ENCODE results near the gene WDR83.

The WDR83 gene

GRCh38 chr19:12646551-12646950 is 20.1 kb upstream of the WDR83 start:
- H3K9ac ChIP-seq: no peak overlapping the region
- H3K4me2 ChIP-seq (ENCODE audit: low read length): no peak overlapping the region
- no peaks in the 10 kb centered on the region for H3K36me3 ChIP-seq (ENCODE audit: control insufficient read depth, insufficient read depth, low read length)
- H3K4me1 ChIP-seq: peaks cover 6% of the 10 kb centered on the region
- H3K4me3 ChIP-seq (ENCODE audit: low read depth, low read length): no peak overlapping the region
- no peak for TF ChIP-seq CTCF (IDR thresholded peaks at IDR 0.05)
- no peak overlapping the region for H3K27ac ChIP-seq
- no peaks in the 10 kb centered on the region for H3K27me3 ChIP-seq (ENCODE audit: control insufficient read depth, insufficient read depth, low read length)
- H3K79me2 ChIP-seq: no peaks in the 10 kb centered on the region
- no peak overlapping the region for H2AFZ ChIP-seq
- H3K9me3 ChIP-seq (ENCODE audit: control insufficient read depth, low read length): no peaks in the 10 kb centered on the region

- H3K4me3 ChIP-seq (ENCODE audit: low read depth, low read length): peak overlapping the region; percentile 8
- H3K27me3 ChIP-seq (ENCODE audit: control insufficient read depth, insufficient read depth, low read length): no peaks in the 10 kb centered on the region
- no peak overlapping the region for H3K9ac ChIP-seq
- no peaks in the 10 kb centered on the region for H3K79me2 ChIP-seq
- no peaks in the 10 kb centered on the region for H3K36me3 ChIP-seq (ENCODE audit: control insufficient read depth, insufficient read depth, low read length)
- peaks cover 6% of the 10 kb centered on the region for H3K4me1 ChIP-seq
- H3K4me2 ChIP-seq (ENCODE audit: low read length): no peak overlapping the region
- peak overlapping the region; percentile 82 for H2AFZ ChIP-seq
- H3K9me3 ChIP-seq (ENCODE audit: control insufficient read depth, low read length): no peaks in the 10 kb centered on the region
- H3K27ac ChIP-seq: peak overlapping the region; percentile 19
- no peak for TF ChIP-seq CTCF (IDR thresholded peaks at IDR 0.05)
These were observed 19.6 kb upstream of the WDR83 start for GRCh38 chr19:12647047-12647446.

GRCh38 chr19:12647490-12648071 is 19.0 kb upstream of the WDR83 start:
- Histone ChIP-seq H3K27me3 (ENCODE audit: control insufficient read depth, insufficient read depth, low read length) (no peaks in the 10 kb centered on the region), H2AFZ (peak overlapping the region; percentile 82), H3K9me3 (ENCODE audit: control insufficient read depth, low read length) (no peaks in the 10 kb centered on the region), H3K79me2 (no peaks in the 10 kb centered on the region), H3K9ac (no peak overlapping the region), H3K4me2 (ENCODE audit: low read length) (peak overlapping the region; percentile 55), H3K36me3 (ENCODE audit: control insufficient read depth, insufficient read depth, low read length) (no peaks in the 10 kb centered on the region), H3K4me3 (ENCODE audit: low read depth, low read length) (peak overlapping the region; percentile 8), H3K4me1 (peaks cover 6% of the 10 kb centered on the region), H3K27ac (peak overlapping the region; percentile 19)
- no peak for TF ChIP-seq CTCF (IDR thresholded peaks at IDR 0.05)

GRCh38 chr19:12648088-12648487 is 18.5 kb upstream of the WDR83 start:
- H3K27ac ChIP-seq: no peak overlapping the region
- H3K9ac ChIP-seq: no peak overlapping the region
- peak; percentile 31 for TF ChIP-seq CTCF (IDR thresholded peaks at IDR 0.05)
- no peaks in the 10 kb centered on the region for H3K79me2 ChIP-seq
- H3K4me1 ChIP-seq: peaks cover 6% of the 10 kb centered on the region
- no peaks in the 10 kb centered on the region for H3K27me3 ChIP-seq (ENCODE audit: control insufficient read depth, insufficient read depth, low read length)
- H2AFZ ChIP-seq: peak overlapping the region; percentile 82
- peak overlapping the region; percentile 8 for H3K4me3 ChIP-seq (ENCODE audit: low read depth, low read length)
- peak overlapping the region; percentile 55 for H3K4me2 ChIP-seq (ENCODE audit: low read length)
- no peaks in the 10 kb centered on the region for H3K9me3 ChIP-seq (ENCODE audit: control insufficient read depth, low read length)
- no peaks in the 10 kb centered on the region for H3K36me3 ChIP-seq (ENCODE audit: control insufficient read depth, insufficient read depth, low read length)

GRCh38 chr19:12649941-12650340 is 16.7 kb upstream of the WDR83 start:
- H3K4me2 ChIP-seq (ENCODE audit: low read length): no peak overlapping the region
- no peaks in the 10 kb centered on the region for H3K27me3 ChIP-seq (ENCODE audit: control insufficient read depth, insufficient read depth, low read length)
- no peak overlapping the region for H2AFZ ChIP-seq
- H3K9ac ChIP-seq: no peak overlapping the region
- no peak overlapping the region for H3K4me3 ChIP-seq (ENCODE audit: low read depth, low read length)
- TF ChIP-seq CTCF (IDR thresholded peaks at IDR 0.05): no peak
- H3K27ac ChIP-seq: no peak overlapping the region
- H3K36me3 ChIP-seq (ENCODE audit: control insufficient read depth, insufficient read depth, low read length): no peaks in the 10 kb centered on the region
- H3K4me1 ChIP-seq: peaks cover 6% of the 10 kb centered on the region
- H3K9me3 ChIP-seq (ENCODE audit: control insufficient read depth, low read length): no peaks in the 10 kb centered on the region
- H3K79me2 ChIP-seq: no peaks in the 10 kb centered on the region

Data from parathyroid adenoma (tissue), 2 donors.